ENCODE measurements around the gene IRX3. TPM values are rescaled to one million over a fixed set of nuclear protein-coding genes. Genes with fewer than 3 reads are reported as not detected.

IRX3 gene
- total RNA-seq (2022; extraction: Qiagen RNA extraction; ENCODE audit: low read depth): 3.8 to 5.6 TPM (median 5.1 TPM) in 5 replicates

GRCh38 chr16:54286366-54287130 is at the start of gene IRX3:
Gene IRX3, minus strand, starts transcription at chr16:54286787. Its CDS starts 737 bp downstream, at chr16:54286050.

Measured in A549 treated with ZK216348 at 1 μM for 4 hours (cell line).